Esophagus muscularis mucosa (tissue), 3 donors: ENCODE data around the gene NUDT14.

Experiments
- CTCF ChIP-seq, 3 experiments: fragments of 200-600 bp in 2 of 3; fragments of 450-650 bp in 1 of 3; sonication (generic) in 2 of 3; IDR thresholded peaks; one replicate each; pipeline ENCODE4 v1.5.1; 2017 to 2019; ENCODE audit warnings: antibody characterized with exemption in 3 of 3, mild to moderate bottlenecking in 2 of 3, moderate library complexity in 1 of 3
- POLR2A ChIP-seq: fragments of 450-650 bp; IDR thresholded peaks from one replicate; pipeline ENCODE4 v1.6.1; 2017; ENCODE audit warnings: antibody characterized with exemption, moderate library complexity, mild to moderate bottlenecking, low read depth

- TF ChIP-seq CTCF (IDR thresholded peaks at IDR 0.05) (no peak), POLR2A (no peak)
Observed at GRCh38 chr14:105137481-105138020, 43.6 kb downstream of the NUDT14 start.
